Cardiac fibroblast (primary cell): ENCODE measurements around the gene PLK1.
"Not testable (repeated sequence)": the region's sequence is repeated elsewhere in the genome, so short reads cannot be mapped to it uniquely, and the experiment has no call there.

ENCODE experiments used
- DNase-seq, 2 donors: peaks; one replicate each; pipeline versions ENCODE4 v3.0.0 to v3.0.0-alpha.2; 2010; ENCODE audit warnings: low read depth in 2 of 2
- H3K4me3 ChIP-seq, 2 donors: replicated peaks in 1 of 2; 1 replicate in 1 of 2; 2 replicates in 1 of 2; pipeline ENCODE4 v1.5.1; 2011; ENCODE audit warnings: low read depth in 2 of 2, low read length in 2 of 2, mild to moderate bottlenecking in 2 of 2, moderate library complexity in 1 of 2
- TF ChIP-seq, protein P1 (sequence below): IDR thresholded peaks from one replicate; pipeline ENCODE4 v1.5.1; 2011; ENCODE audit warnings: low read depth, mild to moderate bottlenecking, low read length, inconsistent platforms

PLK1 gene

GRCh38 chr16:23678430-23679273, at the start of gene PLK1:
Gene PLK1 (plus strand): TSS chr16:23678889. CDS start chr16:23678933, 44 bp downstream.
- H3K4me3 ChIP-seq, result peak within 1 kb of the TSS; percentile 65 to 73
- DNase-seq, result peak; percentile 80 to 87
- TF ChIP-seq, protein P1, sequence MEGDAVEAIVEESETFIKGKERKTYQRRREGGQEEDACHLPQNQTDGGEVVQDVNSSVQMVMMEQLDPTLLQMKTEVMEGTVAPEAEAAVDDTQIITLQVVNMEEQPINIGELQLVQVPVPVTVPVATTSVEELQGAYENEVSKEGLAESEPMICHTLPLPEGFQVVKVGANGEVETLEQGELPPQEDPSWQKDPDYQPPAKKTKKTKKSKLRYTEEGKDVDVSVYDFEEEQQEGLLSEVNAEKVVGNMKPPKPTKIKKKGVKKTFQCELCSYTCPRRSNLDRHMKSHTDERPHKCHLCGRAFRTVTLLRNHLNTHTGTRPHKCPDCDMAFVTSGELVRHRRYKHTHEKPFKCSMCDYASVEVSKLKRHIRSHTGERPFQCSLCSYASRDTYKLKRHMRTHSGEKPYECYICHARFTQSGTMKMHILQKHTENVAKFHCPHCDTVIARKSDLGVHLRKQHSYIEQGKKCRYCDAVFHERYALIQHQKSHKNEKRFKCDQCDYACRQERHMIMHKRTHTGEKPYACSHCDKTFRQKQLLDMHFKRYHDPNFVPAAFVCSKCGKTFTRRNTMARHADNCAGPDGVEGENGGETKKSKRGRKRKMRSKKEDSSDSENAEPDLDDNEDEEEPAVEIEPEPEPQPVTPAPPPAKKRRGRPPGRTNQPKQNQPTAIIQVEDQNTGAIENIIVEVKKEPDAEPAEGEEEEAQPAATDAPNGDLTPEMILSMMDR, result peak; percentile 38

- TF ChIP-seq, protein P1, result no peak
- DNase-seq, result no peak
- no peak overlapping the region for H3K4me3 ChIP-seq
These were observed 49.2 kb upstream of the PLK1 start for GRCh38 chr16:23629516-23629915.

- not testable (repeated sequence) for H3K4me3 ChIP-seq, DNase-seq
These were observed 46.8 kb upstream of the PLK1 start for GRCh38 chr16:23631874-23632273.

DNA sequence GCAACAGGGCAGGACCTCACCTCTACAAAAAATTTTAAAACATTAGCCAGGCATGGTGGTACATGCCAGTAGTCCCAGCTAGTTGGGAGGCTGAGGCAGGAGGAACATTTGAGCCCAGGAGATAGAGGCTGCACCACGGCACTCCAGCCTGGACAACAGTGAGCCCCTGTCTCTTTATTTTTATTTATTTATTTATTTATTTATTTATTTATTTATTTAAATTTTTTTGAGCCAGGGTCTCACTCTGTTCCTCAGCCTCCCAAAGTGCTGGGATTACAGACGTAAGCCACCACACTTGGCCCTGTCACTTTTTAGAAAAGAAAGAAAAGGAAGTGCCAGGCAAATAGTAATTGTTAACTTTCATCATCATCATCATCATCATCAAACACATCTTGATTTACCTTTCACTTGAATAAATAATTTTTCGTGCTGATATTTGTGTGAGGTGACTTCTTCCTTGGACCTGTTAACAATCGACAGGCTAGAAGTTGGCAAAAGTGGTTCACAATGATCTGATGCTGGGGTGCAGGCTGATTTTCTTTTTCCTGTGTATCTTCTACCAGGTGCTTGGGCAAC, 44.1 kb upstream of the PLK1 start:
- DNase-seq, result no peak

GRCh38 chr16:23635958-23636357, 42.7 kb upstream of the PLK1 start:
- TF ChIP-seq, protein P1, result no peak
- DNase-seq, result no peak
- H3K4me3 ChIP-seq, result no peak overlapping the region

More for the DNA sequence above, 44.1 kb upstream of the PLK1 start:
- TF ChIP-seq, protein P1, result no peak
- no peak overlapping the region for H3K4me3 ChIP-seq

DNA sequence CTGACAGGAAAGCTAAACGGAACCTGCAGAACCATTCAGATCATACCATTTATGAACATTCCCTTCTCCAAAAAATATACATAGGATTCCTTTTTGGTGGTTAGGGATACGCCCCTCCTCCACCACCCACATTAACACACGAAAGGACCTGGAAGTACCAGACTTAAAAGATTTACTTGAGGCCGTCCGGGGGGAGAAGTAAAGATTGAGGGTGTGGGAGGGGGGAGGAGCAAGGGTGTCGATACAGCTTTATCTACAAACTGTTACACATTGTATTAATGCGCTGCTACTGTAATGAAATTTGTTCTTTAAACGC, 38.1 kb upstream of the PLK1 start:
- H3K4me3 ChIP-seq, result peak overlapping the region; percentile 98 to 100
- peak in 1 of 2 donors; percentile 8 for DNase-seq
- TF ChIP-seq, protein P1, result no peak

GRCh38 chr16:23640931-23641765, 37.5 kb upstream of the PLK1 start, which contains the start of the genes DCTN5 and PALB2:
Gene DCTN5 (plus strand): TSS chr16:23641466. CDS start chr16:23641543, 77 bp downstream.
Gene PALB2 (minus strand): TSS chr16:23641310. CDS start chr16:23641157, 153 bp downstream.
- DNase-seq, result peak; percentile 94
- TF ChIP-seq, protein P1, result no peak

More at GRCh38 chr16:23640931-23641765, 37.5 kb upstream of the PLK1 start, which contains the start of the genes DCTN5 and PALB2:
- H3K4me3 ChIP-seq, result peak within 1 kb of the TSS; percentile 98 to 100
